ENCODE data around the gene CELF1.

Gene CELF1

GRCh38 chr11:47485107-47485506, 67.8 kb downstream of the CELF1 start:
- no peak for DNase-seq (ENCODE audit: low read depth in 2 of 2)

GRCh38 chr11:47483457-47483856, 69.5 kb downstream of the CELF1 start:
- no peak for DNase-seq (ENCODE audit: low read depth in 2 of 2)

GRCh38 chr11:47480762-47481161, 72.2 kb downstream of the CELF1 start:
- DNase-seq (ENCODE audit: low read depth in 2 of 2) = no peak

GRCh38 chr11:47478651-47479329, 74.1 kb downstream of the CELF1 start:
- DNase-seq (ENCODE audit: low read depth in 2 of 2) = no peak

- DNase-seq (ENCODE audit: low read depth in 2 of 2) = no peak
Observed at GRCh38 chr11:47477753-47478152, 75.2 kb downstream of the CELF1 start.

- DNase-seq (ENCODE audit: low read depth in 2 of 2) = no peak
Observed at GRCh38 chr11:47477323-47477722, 75.6 kb downstream of the CELF1 start.

GRCh38 chr11:47470671-47471070, 82.3 kb downstream of the CELF1 start:
- DNase-seq (ENCODE audit: low read depth in 2 of 2) = no peak

- no peak for DNase-seq (ENCODE audit: low read depth in 2 of 2)
Observed at GRCh38 chr11:47469361-47470179, 83.4 kb downstream of the CELF1 start.

GRCh38 chr11:47468598-47469214, 84.2 kb downstream of the CELF1 start:
- DNase-seq (ENCODE audit: low read depth in 2 of 2) = no peak

- DNase-seq (ENCODE audit: low read depth in 2 of 2) = no peak
Observed at GRCh38 chr11:47467357-47467756, 85.6 kb downstream of the CELF1 start.

- no peak for DNase-seq (ENCODE audit: low read depth in 2 of 2)
Observed at GRCh38 chr11:47466701-47467250, 86.2 kb downstream of the CELF1 start.

GRCh38 chr11:47466201-47466600, 86.7 kb downstream of the CELF1 start:
- no peak for DNase-seq (ENCODE audit: low read depth in 2 of 2)

- no peak for DNase-seq (ENCODE audit: low read depth in 2 of 2)
Observed at GRCh38 chr11:47464483-47464882, 88.4 kb downstream of the CELF1 start.

- no peak for DNase-seq (ENCODE audit: low read depth in 2 of 2)
Observed at GRCh38 chr11:47461876-47462275, 91.1 kb downstream of the CELF1 start.

- no peak for DNase-seq (ENCODE audit: low read depth in 2 of 2)
Observed at GRCh38 chr11:47460571-47461235, 92.2 kb downstream of the CELF1 start.

GRCh38 chr11:47454258-47454671, 98.7 kb downstream of the CELF1 start:
- peak; percentile 50 to 58 for DNase-seq (ENCODE audit: low read depth in 2 of 2)

GRCh38 chr11:47453365-47453764, 99.6 kb downstream of the CELF1 start:
- no peak for DNase-seq (ENCODE audit: low read depth in 2 of 2)

- no peak for DNase-seq (ENCODE audit: low read depth in 2 of 2)
Observed at GRCh38 chr11:47451990-47452389, 100.9 kb downstream of the CELF1 start.

- no peak for DNase-seq (ENCODE audit: low read depth in 2 of 2)
Observed at GRCh38 chr11:47451436-47451835, 101.5 kb downstream of the CELF1 start.

GRCh38 chr11:47449541-47449940, 103.4 kb downstream of the CELF1 start:
- DNase-seq (ENCODE audit: low read depth in 2 of 2) = no peak

- DNase-seq (ENCODE audit: low read depth in 2 of 2) = no peak
Observed at GRCh38 chr11:47448566-47449427, 104.1 kb downstream of the CELF1 start, which contains the start of gene RAPSN. Gene RAPSN, minus strand, starts transcription at chr11:47449136. Its CDS starts 172 bp downstream, at chr11:47448964.

Measured in fibroblast of skin of left biceps (primary cell).